GM23338 (cell line): Measurements from ENCODE around the gene ANO10. TPM values are rescaled to one million over a fixed set of nuclear protein-coding genes. Genes with fewer than 3 reads are reported as not detected.
A peak's percentile ranks its signal among the peaks of the same experiment; 100 is the strongest.

Experiments
- ATAC-seq: fragments of 200-7000 bp; cut with Tn5 transposase; 3 replicates; pipeline ENCODE4 v1.9.1; 2020
- DNase-seq: peaks from one replicate; pipeline ENCODE4 v3.0.0-alpha.2; 2015; ENCODE audit warnings: low spot score
- H2AFZ ChIP-seq: fragments of 200-600 bp; sonication (generic); 2 replicates; pipeline ENCODE4 v1.8.0; 2016; ENCODE audit warnings: antibody characterized with exemption, mild to moderate bottlenecking, moderate library complexity
- H3F3A ChIP-seq: fragments of 200-600 bp; sonication (generic); replicated peaks from 2 replicates; pipeline ENCODE4 v1.8.0; 2017; ENCODE audit warnings: antibody characterized with exemption, mixed run types, low read depth
- H3K27ac ChIP-seq: fragments of 200-600 bp; sonication (generic); 2 replicates; pipeline ENCODE4 v1.6.1; 2016; ENCODE audit warnings: low read depth
- H3K27me3 ChIP-seq: fragments of 200-600 bp; sonication (generic); 2 replicates; pipeline ENCODE4 v1.8.0; 2016; ENCODE audit warnings: mild to moderate bottlenecking, mixed run types, moderate library complexity; ENCODE audit not compliant: insufficient read depth
- H3K36me3 ChIP-seq: fragments of 200-600 bp; sonication (generic); 2 replicates; pipeline ENCODE4 v1.8.0; 2016; ENCODE audit warnings: mild to moderate bottlenecking; ENCODE audit not compliant: insufficient read depth
- H3K4me1 ChIP-seq: fragments of 200-600 bp; sonication (generic); 2 replicates; pipeline ENCODE4 v1.8.0; 2016; ENCODE audit warnings: mild to moderate bottlenecking, moderate library complexity; ENCODE audit not compliant: insufficient read depth
- H3K4me2 ChIP-seq: fragments of 200-600 bp; sonication (generic); 2 replicates; pipeline ENCODE4 v1.7.1; 2017; ENCODE audit warnings: mixed run types
- H3K4me3 ChIP-seq: fragments of 200-600 bp; sonication (generic); 2 replicates; pipeline ENCODE4 v1.6.1; 2016; ENCODE audit warnings: mixed run types
- H3K79me2 ChIP-seq: fragments of 200-600 bp; sonication (generic); replicated peaks from 2 replicates; pipeline ENCODE4 v1.8.0; 2017; ENCODE audit warnings: mild to moderate bottlenecking; ENCODE audit not compliant: insufficient read depth
- H3K9me2 ChIP-seq: fragments of 200-600 bp; sonication (generic); 2 replicates; pipeline ENCODE4 v1.8.0; 2017; ENCODE audit not compliant: insufficient read depth
- H4K20me1 ChIP-seq: fragments of 200-600 bp; sonication (generic); replicated peaks from 2 replicates; pipeline ENCODE4 v1.8.0; 2017; ENCODE audit warnings: mild to moderate bottlenecking; ENCODE audit not compliant: insufficient read depth
- H3K27ac Mint-ChIP-seq: 2 replicates; pipeline ENCODE4 v1.8.0; 2020; ENCODE audit warnings: inconsistent platforms, mild to moderate bottlenecking, moderate library complexity, mixed read lengths
- H3K27me3 Mint-ChIP-seq: 3 replicates; pipeline ENCODE4 v1.8.0; 2022; ENCODE audit warnings: low read depth, mild to moderate bottlenecking, moderate library complexity, mixed read lengths, inconsistent platforms; ENCODE audit not compliant: insufficient read depth, poor library complexity
- H3K36me3 Mint-ChIP-seq: 3 replicates; pipeline ENCODE4 v1.8.0; 2021; ENCODE audit warnings: low read depth, mild to moderate bottlenecking, inconsistent platforms, moderate library complexity, mixed read lengths
- H3K4me1 Mint-ChIP-seq: 3 replicates; pipeline ENCODE4 v1.8.0; 2020; ENCODE audit warnings: mild to moderate bottlenecking, inconsistent platforms, mixed read lengths
- H3K4me3 Mint-ChIP-seq: 3 replicates; pipeline ENCODE4 v1.8.0; 2021; ENCODE audit warnings: moderate library complexity, mild to moderate bottlenecking, inconsistent platforms, mixed read lengths
- H3K9me3 Mint-ChIP-seq: 3 replicates; pipeline ENCODE4 v1.8.0; 2020; ENCODE audit warnings: moderate library complexity, mild to moderate bottlenecking, inconsistent platforms, mixed read lengths
- CREB1 ChIP-seq: fragments of 250-450 bp; sonication (Bioruptor Pico); IDR thresholded peaks from 2 replicates; pipeline ENCODE4 v1.5.0; 2020; ENCODE audit warnings: low read depth, mild to moderate bottlenecking, moderate library complexity
- EZH2 ChIP-seq: fragments of 200-600 bp; sonication (generic); IDR thresholded peaks from one replicate; pipeline ENCODE4 v1.8.0; 2017; ENCODE audit warnings: antibody characterized with exemption, mild to moderate bottlenecking, low read depth; ENCODE audit not compliant: unreplicated experiment
- EZH2phosphoT487 ChIP-seq: fragments of 200-600 bp; sonication (generic); IDR thresholded peaks from one replicate; pipeline ENCODE4 v1.8.1; 2018; ENCODE audit warnings: antibody characterized with exemption; ENCODE audit not compliant: unreplicated experiment
- JUNB ChIP-seq: IDR thresholded peaks from one replicate; pipeline ENCODE4 v1.6.1; 2016; ENCODE audit warnings: antibody characterized with exemption; ENCODE audit not compliant: unreplicated experiment
- NANOG ChIP-seq: IDR thresholded peaks from 2 replicates; pipeline ENCODE4 v1.6.1; 2016; ENCODE audit warnings: antibody characterized with exemption, borderline replicate concordance
- POLR2AphosphoS5 ChIP-seq: IDR thresholded peaks from 2 replicates; pipeline ENCODE4 v1.6.1; 2016; ENCODE audit warnings: antibody characterized with exemption, low read depth
- STAT1 ChIP-seq: IDR thresholded peaks from one replicate; pipeline ENCODE4 v1.6.1; 2016; ENCODE audit warnings: antibody characterized with exemption; ENCODE audit not compliant: unreplicated experiment
- ZNF114 ChIP-seq: fragments of 250-450 bp; sonication (Bioruptor Pico); IDR thresholded peaks from 2 replicates; pipeline ENCODE4 v1.5.0; 2020; ENCODE audit warnings: mild to moderate bottlenecking, moderate library complexity
- ZNF331 ChIP-seq: fragments of 250-450 bp; sonication (Bioruptor Pico); IDR thresholded peaks from 2 replicates; pipeline ENCODE4 v1.5.0; 2020; ENCODE audit warnings: low read depth, mild to moderate bottlenecking, moderate library complexity
- polyA plus RNA-seq: library from polyadenylated mRNA; unstranded; fragments of >200 nt; fragmentation: Nextera tagmentation; extraction: Ambion mirVana; gene quantifications from 2 replicates; pipeline ENCODE4 v1.2.1, GENCODE V29; 2016
- total RNA-seq: library from RNA; depleted of rRNA; stranded (reverse); fragments of >200 nt; shearing (Covaris generic); gene quantifications from 2 replicates; pipeline ENCODE4 v1.2.3, GENCODE V29; 2014
- TF ChIP-seq, protein P1 (sequence below), 2 experiments: fragments of 200-600 bp in 1 of 2; sonication (generic) in 1 of 2; conservative IDR thresholded peaks; 2 replicates each; pipeline versions ENCODE4 v1.5.1 to v1.6.1; 2016 to 2017; ENCODE audit warnings: antibody characterized with exemption in 2 of 2, low read depth in 2 of 2, mild to moderate bottlenecking in 2 of 2, moderate library complexity in 1 of 2
- TF ChIP-seq, protein P2 (sequence below): fragments of 250-450 bp; sonication (Bioruptor Pico); IDR thresholded peaks from 2 replicates; pipeline ENCODE4 v1.5.0; 2020; ENCODE audit warnings: mild to moderate bottlenecking, moderate library complexity

The ANO10 gene
- total and polyA plus RNA-seq, 2 experiments from 2014 or later: 29.2 to 48.1 TPM

GRCh38 chr3:43363621-43364266 is 258.1 kb downstream of the ANO10 start:
- TF ChIP-seq, protein P1, sequence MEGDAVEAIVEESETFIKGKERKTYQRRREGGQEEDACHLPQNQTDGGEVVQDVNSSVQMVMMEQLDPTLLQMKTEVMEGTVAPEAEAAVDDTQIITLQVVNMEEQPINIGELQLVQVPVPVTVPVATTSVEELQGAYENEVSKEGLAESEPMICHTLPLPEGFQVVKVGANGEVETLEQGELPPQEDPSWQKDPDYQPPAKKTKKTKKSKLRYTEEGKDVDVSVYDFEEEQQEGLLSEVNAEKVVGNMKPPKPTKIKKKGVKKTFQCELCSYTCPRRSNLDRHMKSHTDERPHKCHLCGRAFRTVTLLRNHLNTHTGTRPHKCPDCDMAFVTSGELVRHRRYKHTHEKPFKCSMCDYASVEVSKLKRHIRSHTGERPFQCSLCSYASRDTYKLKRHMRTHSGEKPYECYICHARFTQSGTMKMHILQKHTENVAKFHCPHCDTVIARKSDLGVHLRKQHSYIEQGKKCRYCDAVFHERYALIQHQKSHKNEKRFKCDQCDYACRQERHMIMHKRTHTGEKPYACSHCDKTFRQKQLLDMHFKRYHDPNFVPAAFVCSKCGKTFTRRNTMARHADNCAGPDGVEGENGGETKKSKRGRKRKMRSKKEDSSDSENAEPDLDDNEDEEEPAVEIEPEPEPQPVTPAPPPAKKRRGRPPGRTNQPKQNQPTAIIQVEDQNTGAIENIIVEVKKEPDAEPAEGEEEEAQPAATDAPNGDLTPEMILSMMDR (conservative IDR thresholded peaks at IDR 0.05; ENCODE audit: low read depth in 2 of 2): no peak
- TF ChIP-seq ZNF114: no peak
- TF ChIP-seq POLR2AphosphoS5: no peak
- no peak for TF ChIP-seq ZNF331
- TF ChIP-seq EZH2: no peak
- peaks cover 26% of the 10 kb centered on the region for H3K27me3 Mint-ChIP-seq
- H3K4me3 ChIP-seq: no peak overlapping the region
- peaks cover 20% of the 10 kb centered on the region; the same call in 2 of the 3 replicates for H3K36me3 Mint-ChIP-seq
- no peak overlapping the region for H3K4me2 ChIP-seq
- peaks cover 9% of the 10 kb centered on the region for H3K4me1 ChIP-seq
- no peaks in the 10 kb centered on the region for H3K36me3 ChIP-seq
- H3K27me3 ChIP-seq: no peaks in the 10 kb centered on the region
- H2AFZ ChIP-seq: no peak overlapping the region
- ATAC-seq (no peak), DNase-seq (no peak)
- no peak overlapping the region for H3K4me3 Mint-ChIP-seq
- no peaks in the 10 kb centered on the region for H3F3A ChIP-seq
- H3K27ac Mint-ChIP-seq: peak overlapping the region; percentile 67; the same call in 1 of the 2 replicates
- no peak overlapping the region for H3K27ac ChIP-seq
- peaks cover 18% of the 10 kb centered on the region for H3K4me1 Mint-ChIP-seq
- H3K9me3 Mint-ChIP-seq: no peaks in the 10 kb centered on the region
- H3K79me2 ChIP-seq: no peaks in the 10 kb centered on the region
- no peaks in the 10 kb centered on the region for H3K9me2 ChIP-seq
- no peaks in the 10 kb centered on the region for H4K20me1 ChIP-seq

GRCh38 chr3:43362961-43363360 is 258.9 kb downstream of the ANO10 start:
- no peak overlapping the region for H3K4me2 ChIP-seq
- peaks cover 16% of the 10 kb centered on the region for H3K4me1 Mint-ChIP-seq
- no peak overlapping the region for H3K27ac Mint-ChIP-seq
- no peaks in the 10 kb centered on the region for H3K36me3 ChIP-seq
- H3F3A ChIP-seq: no peaks in the 10 kb centered on the region
- peaks cover 26% of the 10 kb centered on the region for H3K27me3 Mint-ChIP-seq
- no peaks in the 10 kb centered on the region for H3K79me2 ChIP-seq
- H3K4me3 Mint-ChIP-seq: no peak overlapping the region
- H3K4me3 ChIP-seq: no peak overlapping the region
- DNase-seq: no peak
- no peak overlapping the region for H2AFZ ChIP-seq
- no peaks in the 10 kb centered on the region; the same call in 2 of the 3 replicates for H3K9me3 Mint-ChIP-seq
- no peak for ATAC-seq
- no peak overlapping the region for H3K27ac ChIP-seq
- H3K27me3 ChIP-seq: no peaks in the 10 kb centered on the region
- H3K36me3 Mint-ChIP-seq: peaks cover 20% of the 10 kb centered on the region; the same call in 2 of the 3 replicates
- no peaks in the 10 kb centered on the region for H4K20me1 ChIP-seq
- no peaks in the 10 kb centered on the region; the same call in 1 of the 2 replicates for H3K9me2 ChIP-seq
- peaks cover 9% of the 10 kb centered on the region for H3K4me1 ChIP-seq
- TF ChIP-seq, protein P2, sequence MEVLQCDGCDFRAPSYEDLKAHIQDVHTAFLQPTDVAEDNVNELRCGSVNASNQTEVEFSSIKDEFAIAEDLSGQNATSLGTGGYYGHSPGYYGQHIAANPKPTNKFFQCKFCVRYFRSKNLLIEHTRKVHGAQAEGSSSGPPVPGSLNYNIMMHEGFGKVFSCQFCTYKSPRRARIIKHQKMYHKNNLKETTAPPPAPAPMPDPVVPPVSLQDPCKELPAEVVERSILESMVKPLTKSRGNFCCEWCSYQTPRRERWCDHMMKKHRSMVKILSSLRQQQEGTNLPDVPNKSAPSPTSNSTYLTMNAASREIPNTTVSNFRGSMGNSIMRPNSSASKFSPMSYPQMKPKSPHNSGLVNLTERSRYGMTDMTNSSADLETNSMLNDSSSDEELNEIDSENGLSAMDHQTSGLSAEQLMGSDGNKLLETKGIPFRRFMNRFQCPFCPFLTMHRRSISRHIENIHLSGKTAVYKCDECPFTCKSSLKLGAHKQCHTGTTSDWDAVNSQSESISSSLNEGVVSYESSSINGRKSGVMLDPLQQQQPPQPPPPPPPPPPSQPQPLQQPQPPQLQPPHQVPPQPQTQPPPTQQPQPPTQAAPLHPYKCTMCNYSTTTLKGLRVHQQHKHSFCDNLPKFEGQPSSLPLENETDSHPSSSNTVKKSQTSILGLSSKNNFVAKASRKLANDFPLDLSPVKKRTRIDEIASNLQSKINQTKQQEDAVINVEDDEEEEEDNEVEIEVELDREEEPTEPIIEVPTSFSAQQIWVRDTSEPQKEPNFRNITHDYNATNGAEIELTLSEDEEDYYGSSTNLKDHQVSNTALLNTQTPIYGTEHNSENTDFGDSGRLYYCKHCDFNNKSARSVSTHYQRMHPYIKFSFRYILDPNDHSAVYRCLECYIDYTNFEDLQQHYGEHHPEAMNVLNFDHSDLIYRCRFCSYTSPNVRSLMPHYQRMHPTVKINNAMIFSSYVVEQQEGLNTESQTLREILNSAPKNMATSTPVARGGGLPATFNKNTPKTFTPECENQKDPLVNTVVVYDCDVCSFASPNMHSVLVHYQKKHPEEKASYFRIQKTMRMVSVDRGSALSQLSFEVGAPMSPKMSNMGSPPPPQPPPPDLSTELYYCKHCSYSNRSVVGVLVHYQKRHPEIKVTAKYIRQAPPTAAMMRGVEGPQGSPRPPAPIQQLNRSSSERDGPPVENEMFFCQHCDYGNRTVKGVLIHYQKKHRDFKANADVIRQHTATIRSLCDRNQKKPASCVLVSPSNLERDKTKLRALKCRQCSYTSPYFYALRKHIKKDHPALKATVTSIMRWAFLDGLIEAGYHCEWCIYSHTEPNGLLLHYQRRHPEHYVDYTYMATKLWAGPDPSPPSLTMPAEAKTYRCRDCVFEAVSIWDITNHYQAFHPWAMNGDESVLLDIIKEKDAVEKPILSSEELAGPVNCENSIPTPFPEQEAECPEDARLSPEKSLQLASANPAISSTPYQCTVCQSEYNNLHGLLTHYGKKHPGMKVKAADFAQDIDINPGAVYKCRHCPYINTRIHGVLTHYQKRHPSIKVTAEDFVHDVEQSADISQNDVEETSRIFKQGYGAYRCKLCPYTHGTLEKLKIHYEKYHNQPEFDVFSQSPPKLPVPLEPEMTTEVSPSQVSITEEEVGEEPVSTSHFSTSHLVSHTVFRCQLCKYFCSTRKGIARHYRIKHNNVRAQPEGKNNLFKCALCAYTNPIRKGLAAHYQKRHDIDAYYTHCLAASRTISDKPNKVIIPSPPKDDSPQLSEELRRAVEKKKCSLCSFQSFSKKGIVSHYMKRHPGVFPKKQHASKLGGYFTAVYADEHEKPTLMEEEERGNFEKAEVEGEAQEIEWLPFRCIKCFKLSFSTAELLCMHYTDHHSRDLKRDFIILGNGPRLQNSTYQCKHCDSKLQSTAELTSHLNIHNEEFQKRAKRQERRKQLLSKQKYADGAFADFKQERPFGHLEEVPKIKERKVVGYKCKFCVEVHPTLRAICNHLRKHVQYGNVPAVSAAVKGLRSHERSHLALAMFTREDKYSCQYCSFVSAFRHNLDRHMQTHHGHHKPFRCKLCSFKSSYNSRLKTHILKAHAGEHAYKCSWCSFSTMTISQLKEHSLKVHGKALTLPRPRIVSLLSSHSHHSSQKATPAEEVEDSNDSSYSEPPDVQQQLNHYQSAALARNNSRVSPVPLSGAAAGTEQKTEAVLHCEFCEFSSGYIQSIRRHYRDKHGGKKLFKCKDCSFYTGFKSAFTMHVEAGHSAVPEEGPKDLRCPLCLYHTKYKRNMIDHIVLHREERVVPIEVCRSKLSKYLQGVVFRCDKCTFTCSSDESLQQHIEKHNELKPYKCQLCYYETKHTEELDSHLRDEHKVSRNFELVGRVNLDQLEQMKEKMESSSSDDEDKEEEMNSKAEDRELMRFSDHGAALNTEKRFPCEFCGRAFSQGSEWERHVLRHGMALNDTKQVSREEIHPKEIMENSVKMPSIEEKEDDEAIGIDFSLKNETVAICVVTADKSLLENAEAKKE (CRISPR knock-in tag): no peak
- TF ChIP-seq ZNF114 (no peak), CREB1 (CRISPR knock-in tag) (no peak), JUNB (no peak), STAT1 (no peak), NANOG (no peak), ZNF331 (no peak), POLR2AphosphoS5 (no peak), EZH2phosphoT487 (no peak), EZH2 (no peak)
- TF ChIP-seq, protein P1 (conservative IDR thresholded peaks at IDR 0.05; ENCODE audit: low read depth in 2 of 2): no peak
